Measurements from ENCODE around the gene SEM1.

SEM1 gene

GRCh38 chr7:96686305-96686704, 23.3 kb downstream of the SEM1 start:
- H3K4me3 ChIP-seq = no peak overlapping the region
- H4K20me1 ChIP-seq = peaks cover 14% of the 10 kb centered on the region; the same call in 1 of the 2 replicates
- no peak for TF ChIP-seq Cebpa-rat (IDR thresholded peaks at IDR 0.05)
- H3K36me3 ChIP-seq = peaks cover 61% of the 10 kb centered on the region
- no peaks in the 10 kb centered on the region for H3K27me3 ChIP-seq
- peaks cover 24% of the 10 kb centered on the region for H3K9me3 ChIP-seq
- no peak overlapping the region for H3K9ac ChIP-seq
- H3K4me1 ChIP-seq = peaks cover 12% of the 10 kb centered on the region; the same call in 1 of the 2 replicates
- no peak overlapping the region for H3K4me2 ChIP-seq
- no peak overlapping the region for H3K27ac ChIP-seq

DNA sequence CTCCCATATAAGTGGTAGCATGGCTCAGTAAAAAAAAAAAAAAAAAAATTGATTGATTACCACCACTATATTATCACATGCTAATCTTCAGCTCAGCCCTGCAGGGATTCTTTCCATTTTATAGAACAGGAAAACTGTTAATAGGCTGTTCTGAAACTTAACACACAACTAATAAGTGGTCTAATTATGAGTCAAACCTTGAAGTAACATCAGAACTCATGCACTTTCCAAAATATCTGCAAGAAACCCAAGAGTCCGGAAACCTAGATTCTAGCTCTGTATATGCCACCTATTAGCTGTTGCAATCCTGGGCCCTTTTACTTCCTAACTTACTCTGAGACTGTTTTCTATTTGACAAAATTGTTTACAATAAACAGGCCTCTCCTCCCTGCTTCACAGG, 23.9 kb downstream of the SEM1 start:
- H3K27me3 ChIP-seq = no peaks in the 10 kb centered on the region
- H4K20me1 ChIP-seq = 0 out of 2 replicates have a peak, but pooled peaks cover 9% of the 10 kb centered on the region
- no peak overlapping the region for H3K4me2 ChIP-seq
- H3K9ac ChIP-seq = no peak overlapping the region
- H3K27ac ChIP-seq = no peak overlapping the region
- H3K4me1 ChIP-seq = peaks cover 12% of the 10 kb centered on the region; the same call in 1 of the 2 replicates
- H3K4me3 ChIP-seq = no peak overlapping the region
- TF ChIP-seq Cebpa-rat (IDR thresholded peaks at IDR 0.05) = no peak
- peaks cover 24% of the 10 kb centered on the region for H3K9me3 ChIP-seq
- peaks cover 61% of the 10 kb centered on the region for H3K36me3 ChIP-seq

- 0 out of 2 replicates have a peak, but pooled peaks cover 7% of the 10 kb centered on the region for H4K20me1 ChIP-seq
- H3K36me3 ChIP-seq = peaks cover 61% of the 10 kb centered on the region
Measured at GRCh38 chr7:96685353-96685752, 24.3 kb downstream of the SEM1 start.

DNA sequence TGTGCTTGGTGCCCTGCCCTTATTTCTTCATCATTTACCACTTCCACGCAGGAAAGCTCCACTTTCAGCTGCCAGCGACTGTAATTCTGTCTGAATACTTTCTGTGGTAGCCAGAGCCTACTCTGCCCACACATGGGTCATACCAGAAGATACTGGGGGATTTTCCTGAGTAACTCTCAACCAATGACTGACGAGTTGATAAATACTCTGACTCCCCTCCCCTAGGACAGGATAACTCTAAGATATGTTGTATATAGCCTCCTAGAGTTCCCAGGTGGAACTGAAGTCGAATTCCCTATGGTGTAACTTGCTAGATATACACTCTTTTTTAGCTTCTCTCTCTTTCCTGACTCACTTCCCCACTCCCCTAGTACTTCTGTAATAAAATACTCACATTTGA, 29.8 kb downstream of the SEM1 start:
- H3K4me2 ChIP-seq = no peak overlapping the region
- H3K4me3 ChIP-seq = no peak overlapping the region
- no peak for TF ChIP-seq Cebpa-rat (IDR thresholded peaks at IDR 0.05)
- H3K9me3 ChIP-seq = peaks cover 24% of the 10 kb centered on the region
- H3K36me3 ChIP-seq = peaks cover 31% of the 10 kb centered on the region
- H3K9ac ChIP-seq = no peak overlapping the region
- no peak overlapping the region for H3K27ac ChIP-seq
- no peaks in the 10 kb centered on the region for H3K27me3 ChIP-seq
- no peaks in the 10 kb centered on the region; the same call in 1 of the 2 replicates for H3K4me1 ChIP-seq
- H4K20me1 ChIP-seq = no peaks in the 10 kb centered on the region

More at GRCh38 chr7:96685353-96685752, 24.3 kb downstream of the SEM1 start:
- no peaks in the 10 kb centered on the region for H3K27me3 ChIP-seq
- peaks cover 24% of the 10 kb centered on the region for H3K9me3 ChIP-seq
- H3K4me2 ChIP-seq = no peak overlapping the region
- TF ChIP-seq Cebpa-rat (IDR thresholded peaks at IDR 0.05) = no peak
- no peak overlapping the region for H3K9ac ChIP-seq
- no peak overlapping the region for H3K4me3 ChIP-seq
- no peak overlapping the region for H3K27ac ChIP-seq
- H3K4me1 ChIP-seq = peaks cover 8% of the 10 kb centered on the region; the same call in 1 of the 2 replicates

- Histone ChIP-seq H3K36me3 (peaks cover 27% of the 10 kb centered on the region), H3K9ac (no peak overlapping the region), H3K9me3 (peaks cover 2% of the 10 kb centered on the region; the same call in 1 of the 2 replicates), H3K4me2 (no peak overlapping the region), H3K27ac (no peak overlapping the region), H3K4me1 (no peaks in the 10 kb centered on the region), H4K20me1 (no peaks in the 10 kb centered on the region), H3K4me3 (no peak overlapping the region), H3K27me3 (no peaks in the 10 kb centered on the region)
- no peak for TF ChIP-seq Cebpa-rat (IDR thresholded peaks at IDR 0.05)
Measured at GRCh38 chr7:96676919-96677318, 32.7 kb downstream of the SEM1 start.

GRCh38 chr7:96675548-96675947, 34.1 kb downstream of the SEM1 start:
- Histone ChIP-seq H3K9me3 (no peaks in the 10 kb centered on the region), H3K9ac (no peak overlapping the region), H3K4me3 (no peak overlapping the region), H3K4me1 (no peaks in the 10 kb centered on the region), H3K4me2 (no peak overlapping the region), H4K20me1 (no peaks in the 10 kb centered on the region), H3K27ac (no peak overlapping the region), H3K36me3 (peaks cover 27% of the 10 kb centered on the region), H3K27me3 (no peaks in the 10 kb centered on the region)
- TF ChIP-seq Cebpa-rat (IDR thresholded peaks at IDR 0.05) = no peak

DNA sequence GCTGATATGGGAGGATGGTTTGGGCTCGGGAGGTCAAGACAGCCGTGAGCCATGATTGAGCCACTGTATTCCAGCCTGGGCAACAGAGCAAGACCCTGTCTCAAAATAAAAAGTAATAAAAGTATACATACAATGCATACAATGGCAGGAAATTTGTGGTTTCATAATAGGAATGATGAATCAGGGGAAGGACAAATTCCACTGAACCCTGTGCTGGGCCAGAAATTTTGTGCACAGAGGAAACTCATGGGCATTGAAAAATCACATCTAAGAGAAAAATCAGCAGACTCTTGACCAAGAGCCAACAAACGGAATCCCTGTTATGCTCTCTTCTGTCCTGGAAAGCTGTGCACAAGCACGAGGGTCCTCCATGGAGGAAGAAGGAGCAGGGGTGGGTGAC, 35.1 kb downstream of the SEM1 start:
- Histone ChIP-seq H3K27me3 (no peaks in the 10 kb centered on the region), H3K4me3 (no peak overlapping the region), H3K9ac (no peak overlapping the region), H3K4me2 (no peak overlapping the region), H3K36me3 (peaks cover 28% of the 10 kb centered on the region; the same call in 1 of the 2 replicates), H3K27ac (no peak overlapping the region), H3K4me1 (no peaks in the 10 kb centered on the region), H4K20me1 (no peaks in the 10 kb centered on the region), H3K9me3 (no peaks in the 10 kb centered on the region)
- TF ChIP-seq Cebpa-rat (IDR thresholded peaks at IDR 0.05) = no peak

GRCh38 chr7:96671854-96672253, 37.8 kb downstream of the SEM1 start:
- H3K27ac ChIP-seq = no peak overlapping the region

GRCh38 chr7:96670338-96671289, 39.0 kb downstream of the SEM1 start:
- H3K36me3 ChIP-seq = peaks cover 34% of the 10 kb centered on the region; the same call in 1 of the 2 replicates
- no peak overlapping the region for H3K27ac ChIP-seq
- no peaks in the 10 kb centered on the region for H3K4me1 ChIP-seq
- H3K4me3 ChIP-seq = no peak overlapping the region
- no peak for TF ChIP-seq Cebpa-rat (IDR thresholded peaks at IDR 0.05)
- no peaks in the 10 kb centered on the region for H3K9me3 ChIP-seq
- H3K9ac ChIP-seq = no peak overlapping the region
- no peaks in the 10 kb centered on the region for H4K20me1 ChIP-seq
- no peaks in the 10 kb centered on the region for H3K27me3 ChIP-seq
- H3K4me2 ChIP-seq = no peak overlapping the region

More at GRCh38 chr7:96671854-96672253, 37.8 kb downstream of the SEM1 start:
- Histone ChIP-seq H3K9me3 (no peaks in the 10 kb centered on the region), H3K9ac (no peak overlapping the region), H3K36me3 (peaks cover 31% of the 10 kb centered on the region; the same call in 1 of the 2 replicates), H3K4me1 (no peaks in the 10 kb centered on the region), H3K4me2 (no peak overlapping the region), H4K20me1 (no peaks in the 10 kb centered on the region), H3K27me3 (no peaks in the 10 kb centered on the region), H3K4me3 (no peak overlapping the region)
- no peak for TF ChIP-seq Cebpa-rat (IDR thresholded peaks at IDR 0.05)

GRCh38 chr7:96669812-96670211, 39.8 kb downstream of the SEM1 start:
- Histone ChIP-seq H3K4me1 (no peaks in the 10 kb centered on the region), H3K4me2 (no peak overlapping the region), H3K9ac (no peak overlapping the region), H3K27me3 (no peaks in the 10 kb centered on the region), H3K36me3 (peaks cover 34% of the 10 kb centered on the region; the same call in 1 of the 2 replicates), H3K4me3 (no peak overlapping the region), H3K27ac (no peak overlapping the region), H4K20me1 (no peaks in the 10 kb centered on the region), H3K9me3 (no peaks in the 10 kb centered on the region)
- no peak for TF ChIP-seq Cebpa-rat (IDR thresholded peaks at IDR 0.05)

All from BLaER1 (cell line).